Measurements from ENCODE around the gene ZNF462.

ZNF462 gene

DNA sequence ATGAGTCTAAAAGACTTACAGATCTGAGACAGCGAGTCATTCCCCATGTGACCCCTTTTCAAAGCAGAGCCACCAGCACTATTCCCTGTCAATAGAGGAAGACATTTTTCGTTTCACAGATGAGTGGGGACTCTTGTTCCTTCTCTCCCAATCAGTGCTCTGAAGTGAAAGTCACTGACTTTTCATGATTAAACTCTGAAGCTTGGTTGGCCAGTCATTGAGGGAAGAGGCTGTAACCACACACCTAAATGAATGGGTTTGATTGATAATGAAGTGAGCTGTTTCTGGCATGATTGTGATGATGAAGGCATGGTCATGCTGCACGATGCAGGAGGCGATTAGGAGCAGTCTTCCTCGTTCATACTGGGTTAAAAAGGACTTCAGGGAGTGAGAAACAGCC is 171.9 kb downstream of the ZNF462 start:
- ATAC-seq (ENCODE audit: low read depth), result no peak
- Histone ChIP-seq H3K36me3 (ENCODE audit: low read depth) (no peaks in the 10 kb centered on the region), H3K4me3 (ENCODE audit: severe bottlenecking) (no peak overlapping the region), H3K4me1 (ENCODE audit: insufficient read depth, poor library complexity, severe bottlenecking) (no peaks in the 10 kb centered on the region), H3K27ac (ENCODE audit: poor library complexity, severe bottlenecking) (no peak overlapping the region), H3K27me3 (ENCODE audit: insufficient read depth, poor library complexity, severe bottlenecking) (no peaks in the 10 kb centered on the region), H3K9me3 (ENCODE audit: severe bottlenecking) (no peaks in the 10 kb centered on the region)
- TF ChIP-seq, protein P1, sequence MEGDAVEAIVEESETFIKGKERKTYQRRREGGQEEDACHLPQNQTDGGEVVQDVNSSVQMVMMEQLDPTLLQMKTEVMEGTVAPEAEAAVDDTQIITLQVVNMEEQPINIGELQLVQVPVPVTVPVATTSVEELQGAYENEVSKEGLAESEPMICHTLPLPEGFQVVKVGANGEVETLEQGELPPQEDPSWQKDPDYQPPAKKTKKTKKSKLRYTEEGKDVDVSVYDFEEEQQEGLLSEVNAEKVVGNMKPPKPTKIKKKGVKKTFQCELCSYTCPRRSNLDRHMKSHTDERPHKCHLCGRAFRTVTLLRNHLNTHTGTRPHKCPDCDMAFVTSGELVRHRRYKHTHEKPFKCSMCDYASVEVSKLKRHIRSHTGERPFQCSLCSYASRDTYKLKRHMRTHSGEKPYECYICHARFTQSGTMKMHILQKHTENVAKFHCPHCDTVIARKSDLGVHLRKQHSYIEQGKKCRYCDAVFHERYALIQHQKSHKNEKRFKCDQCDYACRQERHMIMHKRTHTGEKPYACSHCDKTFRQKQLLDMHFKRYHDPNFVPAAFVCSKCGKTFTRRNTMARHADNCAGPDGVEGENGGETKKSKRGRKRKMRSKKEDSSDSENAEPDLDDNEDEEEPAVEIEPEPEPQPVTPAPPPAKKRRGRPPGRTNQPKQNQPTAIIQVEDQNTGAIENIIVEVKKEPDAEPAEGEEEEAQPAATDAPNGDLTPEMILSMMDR (IDR thresholded peaks at IDR 0.05; ENCODE audit: poor library complexity, severe bottlenecking), result no peak
- DNase-seq (ENCODE audit: low spot score), result no peak

DNA sequence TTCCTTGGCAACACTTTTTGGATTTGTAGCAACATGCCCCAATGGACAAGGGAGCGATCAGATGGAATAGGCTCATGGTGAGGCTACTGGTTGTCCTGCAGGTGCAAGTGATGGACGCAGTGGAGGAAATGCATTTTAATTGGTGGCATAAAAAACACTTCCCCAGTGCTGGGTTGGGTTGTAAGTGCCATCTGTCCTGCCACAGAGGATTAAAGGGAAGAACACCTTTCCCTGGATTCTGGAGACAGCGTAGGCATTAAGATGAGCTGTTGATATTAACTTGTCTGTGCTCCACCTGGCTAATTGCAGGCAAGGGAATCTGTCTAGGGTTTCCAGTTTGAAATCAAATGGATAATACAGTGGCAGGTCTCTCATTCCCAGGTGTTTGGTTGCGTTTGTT is 173.4 kb downstream of the ZNF462 start:
- TF ChIP-seq, protein P1 (IDR thresholded peaks at IDR 0.05; ENCODE audit: poor library complexity, severe bottlenecking), result no peak

GRCh38 chr9:107039542-107039941 is 176.6 kb downstream of the ZNF462 start:
- TF ChIP-seq, protein P1 (IDR thresholded peaks at IDR 0.05; ENCODE audit: poor library complexity, severe bottlenecking), result no peak
- no peaks in the 10 kb centered on the region for H3K9me3 ChIP-seq (ENCODE audit: severe bottlenecking)
- no peaks in the 10 kb centered on the region for H3K4me1 ChIP-seq (ENCODE audit: insufficient read depth, poor library complexity, severe bottlenecking)
- H3K27me3 ChIP-seq (ENCODE audit: insufficient read depth, poor library complexity, severe bottlenecking), result no peaks in the 10 kb centered on the region
- ATAC-seq (ENCODE audit: low read depth), result peak; percentile 44; the same call in 2 of the 3 replicates
- no peak overlapping the region for H3K27ac ChIP-seq (ENCODE audit: poor library complexity, severe bottlenecking)
- DNase-seq (ENCODE audit: low spot score), result no peak
- no peaks in the 10 kb centered on the region for H3K36me3 ChIP-seq (ENCODE audit: low read depth)
- no peak overlapping the region for H3K4me3 ChIP-seq (ENCODE audit: severe bottlenecking)

More for the DNA sequence above, 173.4 kb downstream of the ZNF462 start:
- Histone ChIP-seq H3K27me3 (ENCODE audit: insufficient read depth, poor library complexity, severe bottlenecking) (no peaks in the 10 kb centered on the region), H3K4me3 (ENCODE audit: severe bottlenecking) (no peak overlapping the region), H3K4me1 (ENCODE audit: insufficient read depth, poor library complexity, severe bottlenecking) (no peaks in the 10 kb centered on the region), H3K36me3 (ENCODE audit: low read depth) (no peaks in the 10 kb centered on the region), H3K9me3 (ENCODE audit: severe bottlenecking) (no peaks in the 10 kb centered on the region), H3K27ac (ENCODE audit: poor library complexity, severe bottlenecking) (no peak overlapping the region)
- no peak for DNase-seq (ENCODE audit: low spot score)
- no peak for ATAC-seq (ENCODE audit: low read depth)

GRCh38 chr9:107042606-107043005 is 179.6 kb downstream of the ZNF462 start:
- ATAC-seq (ENCODE audit: low read depth) (no peak), DNase-seq (ENCODE audit: low spot score) (no peak)
- TF ChIP-seq, protein P1 (IDR thresholded peaks at IDR 0.05; ENCODE audit: poor library complexity, severe bottlenecking), result no peak
- no peaks in the 10 kb centered on the region for H3K9me3 ChIP-seq (ENCODE audit: severe bottlenecking)
- no peaks in the 10 kb centered on the region for H3K27me3 ChIP-seq (ENCODE audit: insufficient read depth, poor library complexity, severe bottlenecking)
- H3K4me1 ChIP-seq (ENCODE audit: insufficient read depth, poor library complexity, severe bottlenecking), result no peaks in the 10 kb centered on the region
- no peaks in the 10 kb centered on the region for H3K36me3 ChIP-seq (ENCODE audit: low read depth)
- no peak overlapping the region for H3K4me3 ChIP-seq (ENCODE audit: severe bottlenecking)
- no peak overlapping the region for H3K27ac ChIP-seq (ENCODE audit: poor library complexity, severe bottlenecking)

DNA sequence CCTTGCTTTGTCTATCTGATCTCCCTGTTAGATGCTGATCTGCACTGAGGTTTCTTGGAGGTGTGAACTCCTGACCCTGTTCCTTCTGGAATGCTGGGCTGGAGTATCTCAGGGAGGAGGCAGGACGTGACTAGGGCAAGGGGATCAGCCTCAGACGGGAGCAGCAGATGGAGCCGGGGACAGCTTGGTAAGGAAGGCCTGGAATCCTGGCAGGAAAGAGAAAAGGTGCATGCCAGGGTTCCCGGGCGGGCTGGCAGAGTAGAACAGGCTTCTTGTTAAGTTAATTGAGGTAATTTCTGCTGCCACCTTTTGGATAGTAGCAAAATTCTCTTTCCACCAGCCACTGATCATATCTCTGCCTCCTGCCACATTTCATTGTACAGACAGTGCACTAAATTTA is 180.9 kb downstream of the ZNF462 start:
- ATAC-seq (ENCODE audit: low read depth), result no peak
- H3K9me3 ChIP-seq (ENCODE audit: severe bottlenecking), result no peaks in the 10 kb centered on the region

More for the DNA sequence above, 180.9 kb downstream of the ZNF462 start:
- no peak for DNase-seq (ENCODE audit: low spot score)
- no peak overlapping the region for H3K27ac ChIP-seq (ENCODE audit: poor library complexity, severe bottlenecking)
- no peaks in the 10 kb centered on the region for H3K27me3 ChIP-seq (ENCODE audit: insufficient read depth, poor library complexity, severe bottlenecking)
- H3K36me3 ChIP-seq (ENCODE audit: low read depth), result no peaks in the 10 kb centered on the region
- H3K4me1 ChIP-seq (ENCODE audit: insufficient read depth, poor library complexity, severe bottlenecking), result no peaks in the 10 kb centered on the region
- H3K4me3 ChIP-seq (ENCODE audit: severe bottlenecking), result no peak overlapping the region
- TF ChIP-seq, protein P1 (IDR thresholded peaks at IDR 0.05; ENCODE audit: poor library complexity, severe bottlenecking), result no peak
